ENCODE data around the gene DCAF15. TPM values are rescaled to one million over a fixed set of nuclear protein-coding genes. Genes with fewer than 3 reads are reported as not detected.
"Not testable (repeated sequence)": the region's sequence is repeated elsewhere in the genome, so short reads cannot be mapped to it uniquely, and the experiment has no call there.

Gene DCAF15
- total RNA-seq, 2 donors from 2014 or later: 7.0 to 20.4 TPM

DNA sequence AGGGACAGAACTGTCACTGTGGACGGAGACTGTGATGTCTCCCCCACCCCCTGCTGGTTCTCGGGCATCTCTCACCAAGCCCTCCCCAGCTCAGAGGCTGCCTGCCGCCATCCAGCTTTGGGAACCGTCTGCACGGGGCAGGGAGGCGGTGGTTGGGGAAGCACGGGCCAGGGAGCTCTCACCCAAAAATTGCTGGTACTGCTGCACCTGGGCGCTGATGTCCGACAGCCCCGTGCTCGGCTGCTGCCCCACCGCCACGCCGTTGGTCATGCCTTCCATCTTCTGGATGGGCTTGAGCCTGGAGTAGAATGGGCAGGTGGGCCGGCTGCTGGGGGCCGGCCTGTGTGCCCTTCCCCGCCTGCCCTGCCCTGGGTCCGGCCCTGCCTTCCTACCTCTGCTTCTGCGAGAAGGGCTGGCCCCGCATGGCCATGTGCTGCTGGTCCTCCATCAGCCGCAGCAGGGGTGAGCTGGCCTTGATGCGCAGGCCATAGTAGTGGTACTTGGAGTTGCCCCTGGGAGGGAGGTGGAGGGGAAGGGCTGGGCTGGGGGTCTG, 16.1 kb downstream of the DCAF15 start:
- intact Hi-C loops (cut with DNase I): no loop called here
- DNase-seq: no peak

DNA sequence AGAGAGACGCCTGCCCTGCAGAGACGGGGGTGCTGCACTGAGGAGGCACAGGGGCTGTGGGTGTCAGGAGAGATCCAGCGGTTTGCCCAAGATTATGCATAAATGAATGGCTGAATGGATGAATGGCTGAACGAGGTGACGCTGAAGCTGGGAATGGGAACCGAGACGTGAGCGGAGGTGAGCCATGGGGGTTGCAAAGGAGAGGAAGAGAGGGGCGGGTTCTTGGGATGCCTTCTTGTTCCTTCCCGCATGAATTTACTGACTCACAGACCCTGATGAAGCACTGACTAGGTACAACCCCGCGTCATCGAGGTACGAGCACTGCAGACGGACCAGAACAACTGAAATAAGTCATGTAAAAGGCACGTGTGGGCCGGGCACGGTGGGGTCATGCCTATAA, 16.7 kb downstream of the DCAF15 start:
- Histone ChIP-seq H3K27me3 (no peaks in the 10 kb centered on the region), H3K27ac (no peak overlapping the region), H3K36me3 (replicated peaks in 1 of 2; ENCODE audit: insufficient read depth in 1 of 2, low read depth in 2 of 2) (peaks cover 23 to 30% of the 10 kb centered on the region in 2 donors), H3K4me1 (no peaks in the 10 kb centered on the region), H3K9me3 (no peaks in the 10 kb centered on the region), H3K4me3 (no peak overlapping the region)
- ATAC-seq: no peak
- intact Hi-C loops (cut with DNase I): no loop called here
- TF ChIP-seq, protein P1, sequence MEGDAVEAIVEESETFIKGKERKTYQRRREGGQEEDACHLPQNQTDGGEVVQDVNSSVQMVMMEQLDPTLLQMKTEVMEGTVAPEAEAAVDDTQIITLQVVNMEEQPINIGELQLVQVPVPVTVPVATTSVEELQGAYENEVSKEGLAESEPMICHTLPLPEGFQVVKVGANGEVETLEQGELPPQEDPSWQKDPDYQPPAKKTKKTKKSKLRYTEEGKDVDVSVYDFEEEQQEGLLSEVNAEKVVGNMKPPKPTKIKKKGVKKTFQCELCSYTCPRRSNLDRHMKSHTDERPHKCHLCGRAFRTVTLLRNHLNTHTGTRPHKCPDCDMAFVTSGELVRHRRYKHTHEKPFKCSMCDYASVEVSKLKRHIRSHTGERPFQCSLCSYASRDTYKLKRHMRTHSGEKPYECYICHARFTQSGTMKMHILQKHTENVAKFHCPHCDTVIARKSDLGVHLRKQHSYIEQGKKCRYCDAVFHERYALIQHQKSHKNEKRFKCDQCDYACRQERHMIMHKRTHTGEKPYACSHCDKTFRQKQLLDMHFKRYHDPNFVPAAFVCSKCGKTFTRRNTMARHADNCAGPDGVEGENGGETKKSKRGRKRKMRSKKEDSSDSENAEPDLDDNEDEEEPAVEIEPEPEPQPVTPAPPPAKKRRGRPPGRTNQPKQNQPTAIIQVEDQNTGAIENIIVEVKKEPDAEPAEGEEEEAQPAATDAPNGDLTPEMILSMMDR (IDR thresholded peaks at IDR 0.05): no peak
- no peak for TF ChIP-seq POLR2A (IDR thresholded peaks at IDR 0.05)
- DNase-seq: no peak
- WGBS, 2 donors: 90 to 92% methylated on average over 18 of the region's 18 CpGs

More for the DNA sequence above, 16.1 kb downstream of the DCAF15 start:
- TF ChIP-seq POLR2A (IDR thresholded peaks at IDR 0.05): no peak
- TF ChIP-seq, protein P1 (IDR thresholded peaks at IDR 0.05): no peak
- no peak for ATAC-seq
- Histone ChIP-seq H3K36me3 (replicated peaks in 1 of 2; ENCODE audit: insufficient read depth in 1 of 2, low read depth in 2 of 2) (peaks cover 23 to 30% of the 10 kb centered on the region in 2 donors), H3K4me1 (no peaks in the 10 kb centered on the region), H3K27ac (no peak overlapping the region), H3K27me3 (no peaks in the 10 kb centered on the region), H3K4me3 (no peak overlapping the region), H3K9me3 (no peaks in the 10 kb centered on the region)
- 90 to 91% methylated on average over 12 to 21 of the region's 22 CpGs for WGBS, 2 donors

DNA sequence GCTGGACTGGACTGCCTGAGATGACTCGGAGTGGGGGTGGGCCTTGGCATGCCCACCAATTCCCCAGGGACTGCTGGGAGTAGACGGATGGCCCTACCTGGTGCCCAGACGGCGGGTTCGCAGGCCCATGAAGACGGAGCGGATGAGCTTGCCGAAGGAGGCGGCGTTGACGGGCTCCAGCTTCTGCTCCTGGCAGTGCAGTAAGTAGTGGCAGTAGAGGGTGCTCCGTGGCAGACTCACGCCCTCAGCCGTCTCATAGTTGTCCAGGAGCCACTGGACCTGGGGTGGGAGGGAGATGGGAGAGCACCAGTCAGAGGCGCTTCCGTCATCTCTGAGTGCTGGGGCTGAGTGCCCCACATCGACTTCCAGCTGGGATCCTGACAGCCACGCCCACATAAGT, 17.6 kb downstream of the DCAF15 start:
- no peaks in the 10 kb centered on the region for H3K27me3 ChIP-seq
- H3K4me1 ChIP-seq: no peaks in the 10 kb centered on the region
- ATAC-seq: no peak
- no peak for DNase-seq
- intact Hi-C loops (cut with DNase I): no loop called here
- H3K27ac ChIP-seq: no peak overlapping the region
- H3K4me3 ChIP-seq: no peak overlapping the region
- WGBS, 2 donors: 92 to 96% methylated on average over 16 to 18 of the region's 18 CpGs
- H3K36me3 ChIP-seq (replicated peaks in 1 of 2; ENCODE audit: insufficient read depth in 1 of 2, low read depth in 2 of 2): peaks cover 23 to 28% of the 10 kb centered on the region in 2 donors
- H3K9me3 ChIP-seq: no peaks in the 10 kb centered on the region
- TF ChIP-seq, protein P1 (IDR thresholded peaks at IDR 0.05): no peak
- no peak for TF ChIP-seq POLR2A (IDR thresholded peaks at IDR 0.05)

DNA sequence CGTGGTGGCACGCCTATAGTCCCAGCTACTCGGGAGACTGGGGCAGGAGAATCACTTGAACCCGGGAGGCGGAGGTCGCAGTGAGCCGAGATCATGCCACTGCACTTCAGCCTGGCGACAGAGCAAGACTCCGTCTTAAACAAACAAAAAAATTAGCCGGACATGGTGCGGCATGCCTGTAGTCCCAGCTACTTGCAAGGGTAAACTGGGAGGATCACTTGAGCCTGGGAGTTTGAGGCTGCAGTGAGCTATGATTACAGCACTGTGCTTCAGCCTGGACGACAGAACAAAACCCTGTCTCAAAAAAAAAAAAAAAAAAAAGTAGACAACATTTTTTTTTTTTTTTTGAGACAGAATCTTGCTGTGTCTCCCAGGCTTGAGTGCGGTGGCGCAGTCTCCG, 19.6 kb downstream of the DCAF15 start:
- intact Hi-C loops (cut with DNase I); H3K27ac ChIP-seq; H3K27me3 ChIP-seq; DNase-seq; H3K9me3 ChIP-seq; ATAC-seq; H3K4me3 ChIP-seq; H3K4me1 ChIP-seq: not testable (repeated sequence)
- 85 to 91% methylated on average over 13 to 14 of the region's 15 CpGs for WGBS, 2 donors
- peaks cover 17 to 20% of the 10 kb centered on the region in 2 donors for H3K36me3 ChIP-seq (replicated peaks in 1 of 2; ENCODE audit: insufficient read depth in 1 of 2, low read depth in 2 of 2)

DNA sequence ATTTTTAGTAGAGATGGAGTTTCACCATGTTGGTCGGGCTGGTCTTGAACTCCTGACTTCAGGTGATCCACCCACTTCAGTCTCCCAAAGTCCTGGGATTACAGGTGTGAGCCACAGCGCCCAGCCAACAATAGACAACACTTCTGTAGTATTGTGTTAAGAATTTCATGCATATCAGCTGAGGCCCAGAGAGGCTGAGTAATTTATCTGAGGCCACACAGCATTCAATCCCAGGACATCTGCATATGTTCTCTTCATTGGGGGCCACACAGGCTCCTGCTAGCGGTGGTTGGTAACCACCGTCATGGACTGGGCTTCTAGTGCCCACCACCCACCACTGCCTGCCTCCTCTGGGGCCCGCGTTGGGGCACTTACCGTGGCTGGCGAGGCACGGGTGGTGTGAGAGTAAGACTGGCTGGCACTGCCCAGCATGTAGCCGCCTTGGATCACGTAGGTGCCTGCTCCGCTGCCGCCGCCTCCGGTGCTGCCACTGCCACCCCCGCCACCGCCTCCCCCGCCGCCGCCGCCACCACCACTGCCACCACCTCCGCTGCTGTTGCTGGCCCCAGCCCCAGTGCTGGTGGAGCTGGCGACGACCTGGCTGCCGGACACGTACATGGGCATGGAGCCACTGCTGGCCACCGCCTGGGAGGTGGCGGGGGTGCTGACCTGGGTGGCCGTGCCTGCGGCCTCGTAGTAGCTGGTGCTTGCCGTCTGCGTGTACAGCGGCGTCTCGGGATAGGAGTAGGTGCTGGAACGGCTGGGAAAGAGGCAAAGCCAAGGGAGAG, 20.3 kb downstream of the DCAF15 start:
- ATAC-seq (no peak), DNase-seq (no peak)
- TF ChIP-seq, protein P1 (IDR thresholded peaks at IDR 0.05): no peak
- H3K4me1 ChIP-seq: no peaks in the 10 kb centered on the region
- H3K4me3 ChIP-seq: no peak overlapping the region
- H3K27ac ChIP-seq: no peak overlapping the region
- H3K27me3 ChIP-seq: no peaks in the 10 kb centered on the region
- intact Hi-C loops (cut with DNase I): no loop called here
- peaks cover 17% of the 10 kb centered on the region in 2 donors for H3K36me3 ChIP-seq (replicated peaks in 1 of 2; ENCODE audit: insufficient read depth in 1 of 2, low read depth in 2 of 2)
- no peaks in the 10 kb centered on the region for H3K9me3 ChIP-seq
- 94 to 96% methylated on average over 33 to 35 of the region's 37 CpGs for WGBS, 2 donors

DNA sequence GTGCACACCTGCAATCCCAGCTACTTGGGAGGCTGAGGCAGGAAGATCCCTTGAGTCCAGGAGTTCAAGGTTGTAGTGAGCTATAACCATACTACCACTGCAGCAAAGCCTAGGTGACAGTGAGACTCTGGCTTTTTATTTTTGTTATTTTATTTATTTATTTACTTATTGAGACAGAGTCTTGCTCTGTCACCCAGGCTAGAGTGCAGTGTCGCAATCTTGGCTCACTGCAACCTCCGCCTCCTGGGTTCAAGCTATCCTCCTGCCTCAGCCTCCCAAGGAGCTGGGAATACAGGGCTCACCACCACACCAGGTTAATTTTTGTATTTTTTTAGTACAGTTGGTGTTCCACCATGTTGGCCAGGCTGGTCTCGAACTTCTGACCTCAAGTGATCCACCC, 21.2 kb downstream of the DCAF15 start:
- H3K27ac ChIP-seq; H3K9me3 ChIP-seq; H3K27me3 ChIP-seq; intact Hi-C loops (cut with DNase I); H3K4me3 ChIP-seq; H3K4me1 ChIP-seq; ATAC-seq; DNase-seq: not testable (repeated sequence)
- WGBS, 2 donors: 98 to 100% methylated on average over 3 of the region's 3 CpGs
- peaks cover 12 to 15% of the 10 kb centered on the region in 2 donors for H3K36me3 ChIP-seq (replicated peaks in 1 of 2; ENCODE audit: insufficient read depth in 1 of 2, low read depth in 2 of 2)

All from body of pancreas (tissue), 4 donors.